GM12878 (cell line): ENCODE results near the gene CRACDL.

Experiments used
- ATF3 ChIP-seq: IDR thresholded peaks from 2 replicates; pipeline ENCODE4 v1.6.1; 2011; ENCODE audit warnings: low read depth, mild to moderate bottlenecking, low read length, moderate library complexity, borderline replicate concordance; ENCODE audit errors: extremely low read depth
- CTCF ChIP-seq, 3 experiments: IDR thresholded peaks in 2 of 3; conservative IDR thresholded peaks in 1 of 3; 2 replicates each; pipeline ENCODE4 v1.5.1; 2011; ENCODE audit warnings: low read depth in 3 of 3, low read length in 3 of 3, mild to moderate bottlenecking in 3 of 3, control low read depth in 2 of 3, moderate library complexity in 2 of 3, inconsistent platforms in 1 of 3, mixed read lengths in 1 of 3; ENCODE audit not compliant: control insufficient read depth in 2 of 3, insufficient read depth in 1 of 3; ENCODE audit errors: extremely low read depth in 1 of 3
- E2F8 ChIP-seq: fragments of 450-650 bp; IDR thresholded peaks from 2 replicates; pipeline ENCODE4 v1.6.1; 2018; ENCODE audit warnings: mild to moderate bottlenecking, low read depth, moderate library complexity; ENCODE audit not compliant: partially characterized antibody
- EGR1 ChIP-seq, 2 experiments: IDR thresholded peaks; 1 replicate in 1 of 2; 2 replicates in 1 of 2; pipeline ENCODE4 v1.6.1; 2011 to 2012; ENCODE audit warnings: low read depth in 2 of 2, low read length in 2 of 2, borderline replicate concordance in 1 of 2, mild to moderate bottlenecking in 1 of 2, moderate library complexity in 1 of 2
- EZH2 ChIP-seq: IDR thresholded peaks from 2 replicates; pipeline ENCODE4 v1.6.1; 2012; ENCODE audit warnings: low read depth, mild to moderate bottlenecking, control low read depth, inconsistent platforms, low read length, borderline replicate concordance; ENCODE audit not compliant: control insufficient read depth
- MAX ChIP-seq: IDR thresholded peaks from 2 replicates; pipeline ENCODE4 v1.6.1; 2012; ENCODE audit warnings: low read depth, low read length, improper control_type of control experiment
- POLR2AphosphoS2 ChIP-seq: IDR thresholded peaks from 2 replicates; pipeline ENCODE4 v1.6.1; 2011; ENCODE audit warnings: low read depth, mild to moderate bottlenecking, low read length, improper control_type of control experiment, moderate library complexity
- SPI1 ChIP-seq: IDR thresholded peaks from 2 replicates; pipeline ENCODE4 v1.6.1; 2011; ENCODE audit warnings: low read depth, mild to moderate bottlenecking, low read length, moderate library complexity, borderline replicate concordance; ENCODE audit not compliant: insufficient read depth
- TARDBP ChIP-seq: IDR thresholded peaks from 2 replicates; pipeline ENCODE4 v1.6.1; 2016; ENCODE audit warnings: borderline replicate concordance
- YY1 ChIP-seq: IDR thresholded peaks from 2 replicates; pipeline ENCODE4 v1.6.1; 2011; ENCODE audit warnings: low read depth, mild to moderate bottlenecking, low read length
- ZNF384 ChIP-seq: IDR thresholded peaks from 2 replicates; pipeline ENCODE4 v1.6.1; 2012; ENCODE audit warnings: low read depth, mild to moderate bottlenecking, low read length, improper control_type of control experiment, borderline replicate concordance

- TF ChIP-seq E2F8 (no peak), YY1 (no peak), CTCF (IDR thresholded peaks at IDR 0.05 in 2 of 3, conservative IDR thresholded peaks at IDR 0.05 in 1 of 3; ENCODE audit: control insufficient read depth in 2 of 3, extremely low read depth in 1 of 3, insufficient read depth in 1 of 3, low read depth in 3 of 3, low read length in 3 of 3) (no peak), ZNF384 (no peak), MAX (no peak), EZH2 (no peak), ATF3 (no peak), EGR1 (IDR thresholded peaks at IDR 0.05; ENCODE audit: borderline replicate concordance in 1 of 2, low read depth in 2 of 2, low read length in 2 of 2) (no peak), POLR2AphosphoS2 (no peak), SPI1 (no peak), TARDBP (no peak)
Observed at GRCh38 chr2:98898423-98898841, 37.6 kb downstream of the CRACDL start.
